Stimulated activated CD8-positive, alpha-beta memory T cell treated with anti-CD3 and anti-CD28 coated beads, Interleukin-15, amount 100 ng/mL, for 24 hours (primary cell): ENCODE measurements around the gene ABCB9.
"Not testable (repeated sequence)": the region's sequence is repeated elsewhere in the genome, so short reads cannot be mapped to it uniquely, and the experiment has no call there.

Source experiments
- DNase-seq: peaks from one replicate; pipeline ENCODE4 v3.0.0-alpha.2; 2020; ENCODE audit warnings: low read depth

ABCB9 gene

GRCh38 chr12:122894193-122895121 is 71.8 kb downstream of the ABCB9 start:
- DNase-seq: no peak

- no peak for DNase-seq
Measured at GRCh38 chr12:122893208-122894153, 72.8 kb downstream of the ABCB9 start.

GRCh38 chr12:122892724-122893123 is 73.5 kb downstream of the ABCB9 start:
- not testable (repeated sequence) for DNase-seq

GRCh38 chr12:122891661-122892525 is 74.4 kb downstream of the ABCB9 start:
- no peak for DNase-seq

GRCh38 chr12:122889761-122890520 is 76.3 kb downstream of the ABCB9 start:
- DNase-seq: no peak

GRCh38 chr12:122888232-122888752 is 78.0 kb downstream of the ABCB9 start:
- DNase-seq: no peak

GRCh38 chr12:122887819-122888212 is 78.4 kb downstream of the ABCB9 start:
- DNase-seq: no peak

GRCh38 chr12:122886851-122887818 is 79.1 kb downstream of the ABCB9 start:
- DNase-seq: no peak

GRCh38 chr12:122886161-122886560 is 80.1 kb downstream of the ABCB9 start:
- no peak for DNase-seq

- DNase-seq: no peak
Measured at GRCh38 chr12:122884860-122885259, 81.4 kb downstream of the ABCB9 start.

- no peak for DNase-seq
Measured at GRCh38 chr12:122884091-122884826, 82.0 kb downstream of the ABCB9 start.

- no peak for DNase-seq
Measured at GRCh38 chr12:122882908-122883558, 83.2 kb downstream of the ABCB9 start.

GRCh38 chr12:122880668-122881067 is 85.6 kb downstream of the ABCB9 start:
- DNase-seq: no peak

- no peak for DNase-seq
Measured at GRCh38 chr12:122880155-122880667, 86.1 kb downstream of the ABCB9 start.
